AG04450 (cell line): ENCODE measurements around the gene IMPDH1. TPM values are rescaled to one million over a fixed set of nuclear protein-coding genes. Genes with fewer than 3 reads are reported as not detected.

Experiments
- CTCF ChIA-PET: fragments of 300-600, 350-600 bp; formaldehyde crosslinking; extraction: SDS; loops from one replicate; lab custom pipeline; 2022; ENCODE audit warnings: antibody characterized with exemption, inconsistent platforms; lab: Charles Lee
- POLR2A ChIA-PET: fragments of 350-600 bp; formaldehyde crosslinking; extraction: SDS; loops from one replicate; lab custom pipeline; 2021; ENCODE audit warnings: antibody characterized with exemption, inconsistent platforms; lab: Yijun Ruan, JAX
- DNase-seq: peaks from one replicate; pipeline ENCODE4 v3.0.0-alpha.2; 2011; ENCODE audit warnings: low read depth, low spot score
- H3K27ac ChIP-seq: one replicate; pipeline ENCODE4 v1.5.1; 2012; ENCODE audit warnings: low read depth, low read length, control low read depth
- H3K27me3 ChIP-seq: one replicate; pipeline ENCODE4 v1.6.0; 2012; ENCODE audit warnings: low read length; ENCODE audit not compliant: control insufficient read depth, insufficient read depth
- H3K4me3 ChIP-seq: 2 replicates; pipeline ENCODE4 v1.5.1; 2011; ENCODE audit warnings: mild to moderate bottlenecking, low read depth, low read length, control low read depth
- H3K9me3 ChIP-seq: 2 replicates; pipeline ENCODE4 v1.5.1; 2012; ENCODE audit warnings: low read length; ENCODE audit not compliant: control insufficient read depth, insufficient read depth
- CTCF ChIP-seq: IDR thresholded peaks from 2 replicates; pipeline ENCODE4 v1.5.1; 2011; ENCODE audit warnings: low read depth, low read length, control low read depth, inconsistent platforms
- polyA plus RNA-seq: library from polyadenylated mRNA; depleted of rRNA; stranded (reverse); fragments of >200 nt; gene quantifications from 2 replicates; pipeline ENCODE4 v1.2.3, GENCODE V29; 2011

The IMPDH1 gene
- polyA plus RNA-seq, 1 experiment, result 43.8 TPM

GRCh38 chr7:128385988-128386925 lies 23.5 kb downstream of the IMPDH1 start:
- CTCF ChIA-PET, result interaction anchor here (0.8 to 19.7 kb wide), 12 partner anchors 10 to 74 kb away, joined by 3 to 474 read pairs (median 8); partner anchors contain the start of gene RBM28
- DNase-seq, result no peak
- Histone ChIP-seq H3K9me3 (no peaks in the 10 kb centered on the region), H3K4me3 (no peak overlapping the region), H3K27me3 (peaks cover 21% of the 10 kb centered on the region), H3K27ac (no peak overlapping the region)
- TF ChIP-seq CTCF, result no peak
- POLR2A ChIA-PET, result interaction anchor here (1.9 kb wide), 1 partner anchor 39 kb away, joined by 11 read pairs; no protein-coding TSS in a partner anchor

GRCh38 chr7:128384726-128385125 lies 25.1 kb downstream of the IMPDH1 start:
- H3K27me3 ChIP-seq, result peaks cover 21% of the 10 kb centered on the region
- DNase-seq, result no peak
- POLR2A ChIA-PET, result no interaction called here
- no peaks in the 10 kb centered on the region for H3K9me3 ChIP-seq
- H3K4me3 ChIP-seq, result no peak overlapping the region
- CTCF ChIA-PET, result interaction anchor here (19.7 kb wide), 1 partner anchor 37 kb away, joined by 474 read pairs; the partner anchor contains the start of gene RBM28
- no peak overlapping the region for H3K27ac ChIP-seq
- no peak for TF ChIP-seq CTCF

GRCh38 chr7:128383776-128384175 lies 26.0 kb downstream of the IMPDH1 start:
- no peak for DNase-seq
- no peak overlapping the region for H3K4me3 ChIP-seq
- no peaks in the 10 kb centered on the region for H3K9me3 ChIP-seq
- TF ChIP-seq CTCF, result no peak
- no peak overlapping the region for H3K27ac ChIP-seq
- H3K27me3 ChIP-seq, result peaks cover 25% of the 10 kb centered on the region
- ChIA-PET POLR2A (no interaction called here), CTCF (interaction anchor here (0.9 to 19.7 kb wide), 2 partner anchors 37 to 41 kb away, joined by 3 to 474 read pairs; partner anchors contain the start of gene RBM28)

GRCh38 chr7:128381161-128381821 lies 28.5 kb downstream of the IMPDH1 start:
- peaks cover 19% of the 10 kb centered on the region for H3K27me3 ChIP-seq
- H3K9me3 ChIP-seq, result no peaks in the 10 kb centered on the region
- CTCF ChIA-PET, result interaction anchor here (0.7 to 19.7 kb wide), 5 partner anchors 9 to 37 kb away, joined by 3 to 474 read pairs (median 4); partner anchors contain the start of gene RBM28
- no peak overlapping the region for H3K4me3 ChIP-seq
- TF ChIP-seq CTCF, result peak; percentile 48
- H3K27ac ChIP-seq, result no peak overlapping the region
- no peak for DNase-seq
- POLR2A ChIA-PET, result no interaction called here
